Measurements from ENCODE around the gene FAM151A.

- TF ChIP-seq CTCF (IDR thresholded peaks at IDR 0.05) (no peak), POLR2A (IDR thresholded peaks at IDR 0.05) (no peak), POLR2AphosphoS5 (IDR thresholded peaks at IDR 0.05) (no peak)
Observed at GRCh38 chr1:54571326-54571725, 52.0 kb downstream of the FAM151A start.

All from transverse colon (tissue), 4 donors.